SHP77 (cell line): Measurements from ENCODE around the gene IARS2.
"Not testable (repeated sequence)": the region's sequence is repeated elsewhere in the genome, so short reads cannot be mapped to it uniquely, and the experiment has no call there.

Experiments
- DNase-seq, 2 experiments: peaks; one replicate each; lab custom pipeline; 2025; lab: John Stamatoyannopoulos, UW

IARS2 gene

GRCh38 chr1:220164517-220164916, 70.6 kb downstream of the IARS2 start:
- no peak for DNase-seq

- DNase-seq: no peak
These were observed 72.9 kb downstream of the IARS2 start for GRCh38 chr1:220166853-220167252.

- DNase-seq: not testable (repeated sequence)
These were observed 76.0 kb downstream of the IARS2 start for GRCh38 chr1:220169887-220170286.

- no peak for DNase-seq
These were observed 77.0 kb downstream of the IARS2 start for GRCh38 chr1:220170836-220171526.

GRCh38 chr1:220176540-220176939, 82.6 kb downstream of the IARS2 start:
- DNase-seq: no peak

- no peak for DNase-seq
These were observed 88.2 kb downstream of the IARS2 start for GRCh38 chr1:220182111-220182510.

- no peak for DNase-seq
These were observed 88.7 kb downstream of the IARS2 start for GRCh38 chr1:220182656-220183055.

- no peak for DNase-seq
These were observed 90.6 kb downstream of the IARS2 start for GRCh38 chr1:220184506-220184905.

- DNase-seq: no peak
These were observed 92.8 kb downstream of the IARS2 start for GRCh38 chr1:220186752-220187151.

GRCh38 chr1:220188538-220188937, 94.6 kb downstream of the IARS2 start:
- no peak for DNase-seq

- DNase-seq: peak; percentile 14 to 42
These were observed 95.9 kb downstream of the IARS2 start for GRCh38 chr1:220189750-220190347.

GRCh38 chr1:220195701-220196100, 101.8 kb downstream of the IARS2 start:
- DNase-seq: no peak
